ENCODE data around the gene IL12RB2. TPM values are rescaled to one million over a fixed set of nuclear protein-coding genes. Genes with fewer than 3 reads are reported as not detected.

Gene IL12RB2
- total RNA-seq, 4 donors from 2014 or later = 1.3 to 7.6 (median 3.5) TPM

GRCh38 chr1:67355745-67356424, 48.2 kb downstream of the IL12RB2 start:
- Histone ChIP-seq H3K4me3 (no peak overlapping the region), H3K9me3 (no peaks in the 10 kb centered on the region), H3K27ac (peak overlapping the region; percentile 61 to 74 (median 64)), H3K27me3 (no peaks in the 10 kb centered on the region), H3K4me1 (peaks cover 0 to 53% (median 15%) of the 10 kb centered on the region in 3 donors), H3K36me3 (no peaks in the 10 kb centered on the region)
- 36% methylated on average over 3 of the region's 3 CpGs for WGBS, 2 donors
- intact Hi-C loops (cut with DNase I) = no loop called here
- DNase-seq = no peak
- no peak for TF ChIP-seq POLR2A (IDR thresholded peaks at IDR 0.05)
- no peak for TF ChIP-seq CTCF (IDR thresholded peaks at IDR 0.05)

- Histone ChIP-seq H3K4me1 (peaks cover 0 to 33% (median 11%) of the 10 kb centered on the region in 3 donors), H3K9me3 (no peaks in the 10 kb centered on the region), H3K27ac (no peak overlapping the region), H3K27me3 (no peaks in the 10 kb centered on the region), H3K36me3 (no peaks in the 10 kb centered on the region), H3K4me3 (no peak overlapping the region)
- 44 to 100% methylated on average over 1 of the region's 1 CpG for WGBS, 2 donors
- intact Hi-C loops (cut with DNase I) = no loop called here
- no peak for TF ChIP-seq POLR2A (IDR thresholded peaks at IDR 0.05)
- TF ChIP-seq CTCF (IDR thresholded peaks at IDR 0.05) = no peak
- DNase-seq = no peak
Measured at GRCh38 chr1:67359592-67359991, 51.9 kb downstream of the IL12RB2 start.

GRCh38 chr1:67361641-67362040, 54.0 kb downstream of the IL12RB2 start:
- Histone ChIP-seq H3K36me3 (no peaks in the 10 kb centered on the region), H3K4me1 (peaks cover 0 to 17% (median 5%) of the 10 kb centered on the region in 3 donors), H3K4me3 (no peak overlapping the region), H3K27me3 (no peaks in the 10 kb centered on the region), H3K27ac (no peak overlapping the region), H3K9me3 (no peaks in the 10 kb centered on the region)
- no peak for DNase-seq
- 95 to 96% methylated on average over 5 of the region's 5 CpGs for WGBS, 2 donors
- intact Hi-C loops (cut with DNase I) = no loop called here
- no peak for TF ChIP-seq CTCF (IDR thresholded peaks at IDR 0.05)
- TF ChIP-seq POLR2A (IDR thresholded peaks at IDR 0.05) = no peak

GRCh38 chr1:67367370-67368045, 59.8 kb downstream of the IL12RB2 start:
- DNase-seq = no peak
- TF ChIP-seq POLR2A (IDR thresholded peaks at IDR 0.05) = no peak
- TF ChIP-seq CTCF (IDR thresholded peaks at IDR 0.05) = no peak
- H3K36me3 ChIP-seq = no peaks in the 10 kb centered on the region
- intact Hi-C loops (cut with DNase I) = no loop called here
- no peak overlapping the region for H3K4me3 ChIP-seq
- H3K27me3 ChIP-seq = no peaks in the 10 kb centered on the region
- H3K9me3 ChIP-seq = no peaks in the 10 kb centered on the region
- no peak overlapping the region for H3K27ac ChIP-seq
- WGBS, 2 donors = 50 to 54% methylated on average over 6 to 8 of the region's 8 CpGs
- H3K4me1 ChIP-seq = peaks cover 0 to 21% (median 0%) of the 10 kb centered on the region in 3 donors

- H3K9me3 ChIP-seq = no peaks in the 10 kb centered on the region
- intact Hi-C loops (cut with DNase I) = no loop called here
- H3K4me3 ChIP-seq = no peak overlapping the region
- no peak for DNase-seq
- peaks cover 0 to 21% (median 0%) of the 10 kb centered on the region in 3 donors for H3K4me1 ChIP-seq
- H3K27me3 ChIP-seq = no peaks in the 10 kb centered on the region
- TF ChIP-seq POLR2A (IDR thresholded peaks at IDR 0.05) (no peak), CTCF (IDR thresholded peaks at IDR 0.05) (no peak)
- 77 to 83% methylated on average over 1 of the region's 1 CpG for WGBS, 2 donors
- no peaks in the 10 kb centered on the region for H3K36me3 ChIP-seq
- H3K27ac ChIP-seq = no peak overlapping the region
Measured at GRCh38 chr1:67368046-67368514, 60.4 kb downstream of the IL12RB2 start.
